Heart right ventricle (tissue), 16 donors: Measurements from ENCODE around the gene C18orf54. TPM values are rescaled to one million over a fixed set of nuclear protein-coding genes. Genes with fewer than 3 reads are reported as not detected.
"Not testable (repeated sequence)": the region's sequence is repeated elsewhere in the genome, so short reads cannot be mapped to it uniquely, and the experiment has no call there.

Source experiments
- ATAC-seq, 8 donors: fragments of 200-7000 bp; cut with Tn5 transposase; one replicate each; pipeline ENCODE4 v1.9.1; 2020; ENCODE audit warnings: mild to moderate bottlenecking in 8 of 8, moderate library complexity in 8 of 8, moderate number of reproducible peaks in 1 of 8
- DNase-seq, 2 donors: peaks; one replicate each; pipeline ENCODE4 v3.0.0-alpha.2; 2020
- H3K27ac ChIP-seq, 10 donors: fragments of 200-600 bp; sonication (generic) in 2 of 10; one replicate each; pipeline versions ENCODE4 v1.5.0 to v1.8.0; 2020 to 2022; ENCODE audit warnings: mild to moderate bottlenecking in 3 of 10
- H3K27me3 ChIP-seq, 7 donors: fragments of 200-600 bp; one replicate each; pipeline ENCODE4 v1.8.0; 2021 to 2022; ENCODE audit warnings: mild to moderate bottlenecking in 2 of 7
- H3K36me3 ChIP-seq, 9 donors: fragments of 200-600 bp; sonication (generic) in 1 of 9; one replicate each; pipeline versions ENCODE4 v1.5.0 to v1.8.0; 2020 to 2022; ENCODE audit warnings: mild to moderate bottlenecking in 2 of 9
- H3K4me1 ChIP-seq, 9 donors: fragments of 200-600 bp; sonication (generic) in 1 of 9; one replicate each; pipeline versions ENCODE4 v1.5.0 to v1.8.0; 2020 to 2022; ENCODE audit warnings: mild to moderate bottlenecking in 4 of 9
- H3K4me3 ChIP-seq, 10 donors: fragments of 200-600 bp; sonication (generic) in 2 of 10; one replicate each; pipeline versions ENCODE4 v1.5.0 to v1.8.0; 2020 to 2022; ENCODE audit warnings: mild to moderate bottlenecking in 7 of 10, moderate library complexity in 2 of 10
- H3K9me3 ChIP-seq, 11 donors: fragments of 200-600 bp in 10 of 11; sonication (generic) in 2 of 11; one replicate each; pipeline versions ENCODE4 v1.5.0 to v1.8.0; 2013 to 2022; ENCODE audit warnings: mild to moderate bottlenecking in 2 of 11, control low read depth in 1 of 11, moderate library complexity in 1 of 11
- CTCF ChIP-seq, 9 donors: fragments of 200-600 bp; sonication (generic) in 2 of 9; IDR thresholded peaks; one replicate each; pipeline versions ENCODE4 v1.5.0 to v1.8.0; 2021 to 2022; ENCODE audit warnings: antibody characterized with exemption in 9 of 9, mild to moderate bottlenecking in 5 of 9, moderate library complexity in 1 of 9
- WGBS, 2 donors: extraction: QIAGEN DNeasy Blood & Tissue Kit; methylation state at CpG; one replicate each; pipeline ENCODE4 v1.1.7; 2013; ENCODE audit warnings: inconsistent platforms in 1 of 2; 5-methylcytosine and 5-hydroxymethylcytosine counted together
- intact Hi-C, 10 donors: fragments of 100-400 bp; cut with DNase I; formaldehyde crosslinking; loops; one replicate each; pipeline versions ENCODE4 v1.11.1 to v1.14.2; 2022
- long read RNA-seq, 3 donors: library from polyadenylated mRNA; unstranded; transcript quantifications; one replicate each; pipeline ENCODE4 v2.0.0, GENCODE V29; 2020 to 2021
- polyA plus RNA-seq, 2 donors: library from polyadenylated mRNA; stranded (reverse); fragments of 200-250 nt; gene quantifications; one replicate each; pipeline ENCODE4 v1.2.3, GENCODE V29; 2013
- total RNA-seq, 10 donors: library from RNA; stranded (reverse); fragmentation: NEBNext Ultra II Directional in 3 of 10; extraction: Animal tissue kit (Norgen Biotek cat#: 25700) in 3 of 10; gene quantifications; one replicate each; pipeline versions ENCODE4 v1.2.1 to v1.2.4, GENCODE V29; 2021 to 2023
- donor health status: Arrhythmogenic right ventricular cardiomyopathy.
- donor health status: ischemic (EF 13 %, LVEDD 7.1; RV severe dilation, severe dysfunction).
- donor health status: healthy with polysubstance abuse.
- donor health status: DM: no; HTN: yes; CAD: no.
- donor health status: DM: no; HTN: no; CAD: no.
- donor health status: ischemic (EF 25% LVEDD 6.9; RV normal size, moderate dysfunction).
- donor health status: ischemic (EF 25% LVEDD 5.7; RV mildly dilated, moderate dysfunction).
- donor health status: healthy.
- donor health status: DM: yes; HTN: yes; CAD: no.
- donor health status: Ischemic cardiomyopathy.
- donor health status: ischemic (EF 35%, LVEDD 5.7; RV mildly dilated, moderate dysfunction).
- donor health status: nonischemic (EF 11% LVEDD 7.7; RV severe dilation, severe dysfunction).
- donor health status: DM: yes; HTN: yes; CAD: no.
- donor health status: PGD.
- donor health status: ischemic (EF 29% LVEDD 5.4; RV normal size, mild dysfunction).
- donor health status: nonischemic (EF 23%, LVEDD 6.1; RV moderate dilation, normal function).

C18orf54 gene
- total RNA-seq = 1 to 10 TPM in 4 of 10 donors, under 1 TPM in 6; 0.55 to 2.9 (median 0.90) TPM
- under 1 TPM; 0.45 to 0.95 TPM for polyA plus RNA-seq
- long read RNA-seq, donor 1, full-length matches to known transcripts = 1 of 1 reads
- long read RNA-seq, donor 1, partial matches to known transcripts = 0 of 1 reads
- long read RNA-seq, donor 1, other reads (novel, unspliced or antisense) = 0 of 1 reads
- long read RNA-seq, donor 2 = 0 reads
- long read RNA-seq, donor 3, full-length matches to known transcripts = 2 of 2 reads
- long read RNA-seq, donor 3, partial matches to known transcripts = 0 of 2 reads
- long read RNA-seq, donor 3, other reads (novel, unspliced or antisense) = 0 of 2 reads

GRCh38 chr18:54357660-54358494 is at the start of gene C18orf54, which contains the start of gene STARD6:
Gene C18orf54, plus strand, starts transcription at chr18:54357906. Its CDS starts 2,667 bp downstream, at chr18:54360573.
Gene STARD6, minus strand, starts transcription at chr18:54357858. Its CDS starts 3,285 bp downstream, at chr18:54354573.
- WGBS, 2 donors = 0% methylated on average over 62 of the region's 62 CpGs
- peak in 8 of 9 donors; percentile 25 to 62 (median 50) for TF ChIP-seq CTCF (IDR thresholded peaks at IDR 0.05)
- Histone ChIP-seq H3K36me3 (peaks cover 0 to 14% (median 0%) of the 10 kb centered on the region in 9 donors), H3K27me3 (no peaks in the 10 kb centered on the region), H3K4me1 (peaks cover 0 to 14% (median 8%) of the 10 kb centered on the region in 9 donors), H3K4me3 (peak within 1 kb of the TSS; percentile 51 to 80 (median 78)), H3K9me3 (no peaks in the 10 kb centered on the region), H3K27ac (peak within 1 kb of the TSS in 9 of 10 donors; percentile 17 to 84 (median 64))
- intact Hi-C loops = loop anchor here in 3 of 10 donors (10.0 kb wide), 4 partner anchors 83 to 193 kb away; partner anchors contain the start of gene MBD2 (in 1 of the 3)
- peak; percentile 97 to 100 (median 99) for ATAC-seq
- DNase-seq = peak; percentile 83 to 87

GRCh38 chr18:54309564-54309963 is 48.1 kb upstream of the C18orf54 start:
- H3K36me3 ChIP-seq, intact Hi-C loops, H3K27ac ChIP-seq, H3K27me3 ChIP-seq, ATAC-seq, H3K4me3 ChIP-seq, H3K4me1 ChIP-seq, DNase-seq, H3K9me3 ChIP-seq: not testable (repeated sequence)
- WGBS, 2 donors = 79 to 83% methylated on average over 8 of the region's 8 CpGs

GRCh38 chr18:54316071-54316820 is 41.5 kb upstream of the C18orf54 start:
- Histone ChIP-seq H3K27me3 (no peaks in the 10 kb centered on the region), H3K27ac (no peak overlapping the region), H3K36me3 (no peaks in the 10 kb centered on the region), H3K4me1 (no peaks in the 10 kb centered on the region), H3K4me3 (no peak overlapping the region), H3K9me3 (peaks cover 0 to 6% (median 0%) of the 10 kb centered on the region in 11 donors)
- no peak for DNase-seq
- TF ChIP-seq CTCF (IDR thresholded peaks at IDR 0.05) = no peak
- intact Hi-C loops = no loop called here
- no peak for ATAC-seq

- Histone ChIP-seq H3K27me3 (no peaks in the 10 kb centered on the region), H3K9me3 (no peaks in the 10 kb centered on the region), H3K36me3 (no peaks in the 10 kb centered on the region), H3K27ac (no peak overlapping the region), H3K4me3 (no peak overlapping the region), H3K4me1 (no peaks in the 10 kb centered on the region)
- intact Hi-C loops = no loop called here
- ATAC-seq (no peak), DNase-seq (no peak)
- TF ChIP-seq CTCF (IDR thresholded peaks at IDR 0.05) = no peak
Measured at GRCh38 chr18:54323561-54323960, 34.1 kb upstream of the C18orf54 start.
